HEK293T (cell line): ENCODE data around the gene SLC9C1.

Experiments
- CTCF ChIA-PET: fragments of 350-600 bp; formaldehyde crosslinking; extraction: SDS; loops from one replicate; lab custom pipeline; 2021; ENCODE audit warnings: antibody characterized with exemption, inconsistent platforms; lab: Yijun Ruan, JAX
- POLR2A ChIA-PET: fragments of 350-600 bp; formaldehyde crosslinking; extraction: SDS; loops from one replicate; lab custom pipeline; 2020; ENCODE audit warnings: antibody characterized with exemption, inconsistent platforms; lab: Yijun Ruan, JAX
- DNase-seq: peaks from one replicate; pipeline ENCODE4 v3.0.0; 2012; ENCODE audit warnings: mixed read lengths; ENCODE audit errors: extremely low spot score
- ARNT ChIP-seq: fragments of 450-650 bp; IDR thresholded peaks from 2 replicates; pipeline ENCODE4 v1.6.1; 2017; ENCODE audit warnings: mild to moderate bottlenecking
- BHLHE40 ChIP-seq: fragments of 450-650 bp; IDR thresholded peaks from 2 replicates; pipeline ENCODE4 v1.6.1; 2016; ENCODE audit warnings: mild to moderate bottlenecking, moderate library complexity, borderline replicate concordance
- CTBP1 ChIP-seq: fragments of 450-650 bp; IDR thresholded peaks from 2 replicates; pipeline ENCODE4 v1.6.1; 2016; ENCODE audit warnings: borderline replicate concordance
- ELF4 ChIP-seq: fragments of 450-650 bp; IDR thresholded peaks from 2 replicates; pipeline ENCODE4 v1.6.1; 2017; ENCODE audit warnings: antibody characterized with exemption
- FOXA1 ChIP-seq: fragments of 450-650 bp; IDR thresholded peaks from 2 replicates; pipeline ENCODE4 v1.6.1; 2016; ENCODE audit warnings: mild to moderate bottlenecking
- FOXK2 ChIP-seq: fragments of 450-650 bp; IDR thresholded peaks from 2 replicates; pipeline ENCODE4 v1.6.1; 2016; ENCODE audit warnings: mild to moderate bottlenecking
- FOXM1 ChIP-seq: fragments of 450-650 bp; IDR thresholded peaks from 2 replicates; pipeline ENCODE4 v1.6.1; 2017; ENCODE audit warnings: mild to moderate bottlenecking, borderline replicate concordance
- HDGF ChIP-seq: fragments of 450-650 bp; IDR thresholded peaks from 2 replicates; pipeline ENCODE4 v1.6.1; 2017; ENCODE audit warnings: antibody characterized with exemption, borderline replicate concordance
- L3MBTL2 ChIP-seq: fragments of 450-650 bp; conservative IDR thresholded peaks from 2 replicates; pipeline ENCODE4 v1.6.1; 2016; ENCODE audit warnings: mild to moderate bottlenecking
- LEF1 ChIP-seq: fragments of 450-650 bp; IDR thresholded peaks from 2 replicates; pipeline ENCODE4 v1.6.1; 2017; ENCODE audit warnings: mild to moderate bottlenecking, borderline replicate concordance
- NFRKB ChIP-seq: fragments of 450-650 bp; IDR thresholded peaks from 2 replicates; pipeline ENCODE4 v1.6.1; 2016; ENCODE audit warnings: mild to moderate bottlenecking, moderate library complexity
- PKNOX1 ChIP-seq: fragments of 450-650 bp; IDR thresholded peaks from 2 replicates; pipeline ENCODE4 v1.6.1; 2016
- SP1 ChIP-seq: fragments of 450-650 bp; IDR thresholded peaks from 2 replicates; pipeline ENCODE4 v1.6.1; 2017
- SUZ12 ChIP-seq: fragments of 450-650 bp; IDR thresholded peaks from 2 replicates; pipeline ENCODE4 v1.6.1; 2016; ENCODE audit warnings: mild to moderate bottlenecking
- TARDBP ChIP-seq: fragments of 450-650 bp; IDR thresholded peaks from 2 replicates; pipeline ENCODE4 v1.6.1; 2016
- ZNF384 ChIP-seq: fragments of 450-650 bp; IDR thresholded peaks from 2 replicates; pipeline ENCODE4 v1.6.1; 2016

The SLC9C1 gene

GRCh38 chr3:112122870-112123269, 171.1 kb downstream of the SLC9C1 start:
- POLR2A ChIA-PET, result no interaction called here
- no peak for DNase-seq
- CTCF ChIA-PET, result interaction anchor here (1.8 kb wide), 1 partner anchor 11 kb away, joined by 6 read pairs; no protein-coding TSS in a partner anchor
- TF ChIP-seq L3MBTL2 (no peak), FOXA1 (no peak), CTBP1 (no peak)

- no peak for TF ChIP-seq BHLHE40
- TF ChIP-seq HDGF, result no peak
- no peak for TF ChIP-seq FOXK2
- TF ChIP-seq NFRKB, result no peak
- no peak for TF ChIP-seq ELF4
- no peak for TF ChIP-seq FOXM1
- no peak for TF ChIP-seq L3MBTL2
- TF ChIP-seq ZNF384, result no peak
- TF ChIP-seq SUZ12, result no peak
- no peak for TF ChIP-seq LEF1
- no peak for TF ChIP-seq SP1
- no peak for TF ChIP-seq TARDBP
- ChIA-PET CTCF (interaction anchor here (1.0 to 1.8 kb wide), 2 partner anchors 10 to 11 kb away, joined by 4 to 6 read pairs; no protein-coding TSS in a partner anchor), POLR2A (no interaction called here)
- DNase-seq, result no peak
Measured at GRCh38 chr3:112121577-112122547, 172.2 kb downstream of the SLC9C1 start.

GRCh38 chr3:112119962-112120836, 173.8 kb downstream of the SLC9C1 start:
- no peak for DNase-seq
- TF ChIP-seq SUZ12 (no peak), TARDBP (no peak), L3MBTL2 (no peak), ARNT (no peak), FOXA1 (no peak), CTBP1 (no peak), FOXM1 (no peak), HDGF (no peak), ZNF384 (no peak), FOXK2 (no peak)
- ChIA-PET CTCF (no interaction called here), POLR2A (no interaction called here)

GRCh38 chr3:112117841-112118571, 176.0 kb downstream of the SLC9C1 start:
- POLR2A ChIA-PET, result no interaction called here
- peak; percentile 18 for DNase-seq
- CTCF ChIA-PET, result no interaction called here
- TF ChIP-seq SUZ12, result no peak
- no peak for TF ChIP-seq HDGF
- no peak for TF ChIP-seq LEF1
- TF ChIP-seq SP1, result no peak
- TF ChIP-seq FOXM1, result no peak
- TF ChIP-seq NFRKB, result no peak
- TF ChIP-seq FOXA1, result no peak
- TF ChIP-seq BHLHE40, result no peak
- no peak for TF ChIP-seq CTBP1
- no peak for TF ChIP-seq TARDBP
- TF ChIP-seq ZNF384, result no peak
- TF ChIP-seq ARNT, result no peak
- no peak for TF ChIP-seq FOXK2
- TF ChIP-seq ELF4, result no peak
- TF ChIP-seq PKNOX1, result no peak
- TF ChIP-seq L3MBTL2, result no peak

GRCh38 chr3:112117415-112117814, 176.6 kb downstream of the SLC9C1 start:
- CTCF ChIA-PET, result interaction anchor here (0.6 kb wide), 1 partner anchor 222 kb away, joined by 3 read pairs; no protein-coding TSS in a partner anchor
- DNase-seq, result no peak
- no peak for TF ChIP-seq SP1
- no peak for TF ChIP-seq HDGF
- TF ChIP-seq ARNT, result no peak
- TF ChIP-seq TARDBP, result no peak
- TF ChIP-seq L3MBTL2, result no peak
- no peak for TF ChIP-seq NFRKB
- no peak for TF ChIP-seq CTBP1
- no peak for TF ChIP-seq PKNOX1
- no peak for TF ChIP-seq BHLHE40
- no peak for TF ChIP-seq FOXA1
- POLR2A ChIA-PET, result no interaction called here
